GM21367 (cell line): Measurements from ENCODE around the gene SCARB1.

ENCODE experiments used
- ATAC-seq: cut with Tn5 transposase; IDR thresholded peaks from one replicate; pipeline ENCODE4 v1.9.1; 2021; ENCODE audit not compliant: unreplicated experiment

The SCARB1 gene

GRCh38 chr12:124824195-124824594 lies 39.5 kb downstream of the SCARB1 start:
- no peak for ATAC-seq

GRCh38 chr12:124823272-124823970 lies 40.2 kb downstream of the SCARB1 start:
- no peak for ATAC-seq

GRCh38 chr12:124822218-124822617 lies 41.4 kb downstream of the SCARB1 start:
- no peak for ATAC-seq

- ATAC-seq, result no peak
Observed at GRCh38 chr12:124821252-124822200, 42.1 kb downstream of the SCARB1 start.

- no peak for ATAC-seq
Observed at GRCh38 chr12:124820199-124820598, 43.5 kb downstream of the SCARB1 start.

GRCh38 chr12:124819525-124819924 lies 44.1 kb downstream of the SCARB1 start:
- ATAC-seq, result no peak

GRCh38 chr12:124819080-124819479 lies 44.6 kb downstream of the SCARB1 start:
- no peak for ATAC-seq

GRCh38 chr12:124817076-124818000 lies 46.3 kb downstream of the SCARB1 start:
- ATAC-seq, result no peak

GRCh38 chr12:124816295-124816854 lies 47.3 kb downstream of the SCARB1 start:
- no peak for ATAC-seq

- no peak for ATAC-seq
Observed at GRCh38 chr12:124814741-124815613, 48.7 kb downstream of the SCARB1 start.

GRCh38 chr12:124813782-124814181 lies 49.9 kb downstream of the SCARB1 start:
- no peak for ATAC-seq

GRCh38 chr12:124812979-124813378 lies 50.7 kb downstream of the SCARB1 start:
- ATAC-seq, result no peak

GRCh38 chr12:124812356-124812755 lies 51.3 kb downstream of the SCARB1 start:
- ATAC-seq, result no peak

GRCh38 chr12:124811633-124812032 lies 52.0 kb downstream of the SCARB1 start:
- no peak for ATAC-seq

- no peak for ATAC-seq
Observed at GRCh38 chr12:124809878-124810277, 53.8 kb downstream of the SCARB1 start.

GRCh38 chr12:124809391-124809790 lies 54.3 kb downstream of the SCARB1 start:
- ATAC-seq, result no peak

GRCh38 chr12:124808272-124808671 lies 55.4 kb downstream of the SCARB1 start:
- no peak for ATAC-seq

GRCh38 chr12:124805876-124806668 lies 57.6 kb downstream of the SCARB1 start:
- ATAC-seq, result no peak

GRCh38 chr12:124805050-124805449 lies 58.6 kb downstream of the SCARB1 start:
- no peak for ATAC-seq
